ENCODE measurements around the gene ADAMTS16. TPM values are rescaled to one million over a fixed set of nuclear protein-coding genes. Genes with fewer than 3 reads are reported as not detected.

ADAMTS16 gene
- total RNA-seq, 4 donors from 2014 or later, result 0.19 TPM; not detected in 3

DNA sequence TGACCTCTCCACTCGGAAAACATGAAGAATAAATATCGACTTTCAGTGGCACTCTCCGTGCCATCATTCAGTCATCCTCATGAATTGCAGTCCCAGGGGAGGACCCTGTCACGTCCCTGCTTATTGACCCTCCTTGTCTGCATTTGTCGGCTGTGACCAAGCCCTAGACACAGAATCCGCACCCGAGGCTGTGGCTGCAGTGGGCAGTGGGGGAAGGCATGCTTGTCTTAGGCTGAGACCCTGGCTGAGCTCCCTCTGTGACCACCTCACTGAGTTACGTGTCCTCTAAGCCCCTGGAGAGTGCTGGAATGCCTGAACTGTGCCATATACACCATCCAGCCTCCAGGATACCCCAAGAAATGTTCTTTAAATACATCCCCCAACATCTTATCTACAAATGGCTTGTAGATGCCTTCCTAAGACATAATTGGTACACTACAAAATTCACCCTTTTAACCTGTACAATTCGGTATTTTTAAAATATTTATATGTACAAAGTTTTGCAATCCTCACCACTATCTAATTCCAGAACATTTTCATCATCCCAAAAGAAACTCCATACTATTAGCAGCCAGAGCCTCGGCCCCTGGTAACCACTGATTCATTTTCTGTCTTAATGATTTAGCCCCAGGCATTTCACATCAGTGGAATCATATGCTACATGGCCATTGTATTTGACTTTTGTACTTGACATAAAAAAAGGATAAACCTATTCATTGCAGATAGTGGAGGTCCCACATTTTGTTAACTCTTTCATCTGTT is 201.6 kb downstream of the ADAMTS16 start:
- Histone ChIP-seq H3K27me3 (no peaks in the 10 kb centered on the region), H3K4me3 (no peak overlapping the region), H3K36me3 (no peaks in the 10 kb centered on the region), H3K4me1 (peaks cover 4 to 21% (median 5%) of the 10 kb centered on the region in 3 donors), H3K27ac (no peak overlapping the region), H3K9me3 (no peaks in the 10 kb centered on the region)
- TF ChIP-seq POLR2A (IDR thresholded peaks at IDR 0.05), result no peak
- TF ChIP-seq, protein P1, sequence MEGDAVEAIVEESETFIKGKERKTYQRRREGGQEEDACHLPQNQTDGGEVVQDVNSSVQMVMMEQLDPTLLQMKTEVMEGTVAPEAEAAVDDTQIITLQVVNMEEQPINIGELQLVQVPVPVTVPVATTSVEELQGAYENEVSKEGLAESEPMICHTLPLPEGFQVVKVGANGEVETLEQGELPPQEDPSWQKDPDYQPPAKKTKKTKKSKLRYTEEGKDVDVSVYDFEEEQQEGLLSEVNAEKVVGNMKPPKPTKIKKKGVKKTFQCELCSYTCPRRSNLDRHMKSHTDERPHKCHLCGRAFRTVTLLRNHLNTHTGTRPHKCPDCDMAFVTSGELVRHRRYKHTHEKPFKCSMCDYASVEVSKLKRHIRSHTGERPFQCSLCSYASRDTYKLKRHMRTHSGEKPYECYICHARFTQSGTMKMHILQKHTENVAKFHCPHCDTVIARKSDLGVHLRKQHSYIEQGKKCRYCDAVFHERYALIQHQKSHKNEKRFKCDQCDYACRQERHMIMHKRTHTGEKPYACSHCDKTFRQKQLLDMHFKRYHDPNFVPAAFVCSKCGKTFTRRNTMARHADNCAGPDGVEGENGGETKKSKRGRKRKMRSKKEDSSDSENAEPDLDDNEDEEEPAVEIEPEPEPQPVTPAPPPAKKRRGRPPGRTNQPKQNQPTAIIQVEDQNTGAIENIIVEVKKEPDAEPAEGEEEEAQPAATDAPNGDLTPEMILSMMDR (IDR thresholded peaks at IDR 0.05), result no peak
- no peak for DNase-seq
- WGBS, 2 donors, result 68 to 84% methylated on average over 8 of the region's 10 CpGs
- intact Hi-C loops (cut with DNase I), result no loop called here

GRCh38 chr5:5342784-5343183 is 202.7 kb downstream of the ADAMTS16 start:
- DNase-seq, result no peak
- intact Hi-C loops (cut with DNase I), result no loop called here
- no peak for TF ChIP-seq POLR2A (IDR thresholded peaks at IDR 0.05)
- TF ChIP-seq, protein P1 (IDR thresholded peaks at IDR 0.05), result no peak
- Histone ChIP-seq H3K4me3 (no peak overlapping the region), H3K9me3 (no peaks in the 10 kb centered on the region), H3K4me1 (peaks cover 4 to 21% (median 5%) of the 10 kb centered on the region in 3 donors), H3K27me3 (no peaks in the 10 kb centered on the region), H3K36me3 (no peaks in the 10 kb centered on the region), H3K27ac (no peak overlapping the region)

DNA sequence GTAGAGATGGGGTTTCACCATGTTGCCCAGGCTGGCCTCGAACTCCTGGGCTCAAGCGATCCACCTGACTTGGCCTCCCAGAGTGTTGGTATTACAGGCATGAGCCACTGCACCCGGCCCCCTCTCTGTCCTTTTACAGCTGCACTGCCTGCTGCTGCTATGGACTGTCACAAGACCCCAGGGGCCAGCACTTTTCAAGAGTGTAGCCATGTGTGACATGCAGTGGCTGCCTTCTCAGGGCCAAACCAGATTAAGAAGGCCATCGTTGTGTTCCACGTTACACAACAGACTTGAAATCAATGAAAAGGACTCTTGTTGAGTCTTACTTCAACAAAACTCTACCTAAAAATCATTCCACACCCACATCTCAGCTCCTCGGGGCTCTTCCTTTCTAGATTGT is 203.4 kb downstream of the ADAMTS16 start:
- 81 to 82% methylated on average over 4 to 6 of the region's 6 CpGs for WGBS, 2 donors
- DNase-seq, result no peak
- intact Hi-C loops (cut with DNase I), result no loop called here

GRCh38 chr5:5344051-5344571 is 204.0 kb downstream of the ADAMTS16 start:
- Histone ChIP-seq H3K27me3 (peaks cover 0 to 1% (median 0%) of the 10 kb centered on the region in 4 donors), H3K36me3 (no peaks in the 10 kb centered on the region), H3K9me3 (no peaks in the 10 kb centered on the region), H3K4me1 (peaks cover 4 to 21% (median 5%) of the 10 kb centered on the region in 3 donors), H3K4me3 (no peak overlapping the region), H3K27ac (no peak overlapping the region)
- TF ChIP-seq, protein P1 (IDR thresholded peaks at IDR 0.05), result no peak
- no peak for TF ChIP-seq POLR2A (IDR thresholded peaks at IDR 0.05)
- intact Hi-C loops (cut with DNase I), result no loop called here
- 43 to 48% methylated on average over 4 of the region's 4 CpGs for WGBS, 2 donors
- no peak for DNase-seq

More for the DNA sequence above, 203.4 kb downstream of the ADAMTS16 start:
- Histone ChIP-seq H3K4me1 (peaks cover 4 to 21% (median 5%) of the 10 kb centered on the region in 3 donors), H3K4me3 (no peak overlapping the region), H3K27me3 (no peaks in the 10 kb centered on the region), H3K36me3 (no peaks in the 10 kb centered on the region), H3K9me3 (no peaks in the 10 kb centered on the region), H3K27ac (no peak overlapping the region)
- TF ChIP-seq, protein P1 (IDR thresholded peaks at IDR 0.05), result no peak
- no peak for TF ChIP-seq POLR2A (IDR thresholded peaks at IDR 0.05)

- Histone ChIP-seq H3K4me3 (no peak overlapping the region), H3K4me1 (peaks cover 4 to 21% (median 5%) of the 10 kb centered on the region in 3 donors), H3K27me3 (peaks cover 0 to 6% (median 0%) of the 10 kb centered on the region in 4 donors), H3K9me3 (no peaks in the 10 kb centered on the region), H3K36me3 (no peaks in the 10 kb centered on the region), H3K27ac (no peak overlapping the region)
- no peak for DNase-seq
- WGBS, 2 donors, result 66 to 69% methylated on average over 5 of the region's 5 CpGs
- TF ChIP-seq POLR2A (IDR thresholded peaks at IDR 0.05), result no peak
- TF ChIP-seq, protein P1 (IDR thresholded peaks at IDR 0.05), result no peak
- intact Hi-C loops (cut with DNase I), result no loop called here
Measured at GRCh38 chr5:5344606-5345005, 204.5 kb downstream of the ADAMTS16 start.

All from esophagus squamous epithelium (tissue), 5 donors.